Measurements from ENCODE around the gene RAPGEF5.

The RAPGEF5 gene

GRCh38 chr7:22350466-22351328 lies 6.3 kb downstream of the RAPGEF5 start:
- in situ Hi-C loops (cut with MboI; ENCODE audit: low sequenced_read_pairs) = no loop called here

GRCh38 chr7:22348379-22348778 lies 8.6 kb downstream of the RAPGEF5 start:
- in situ Hi-C loops (cut with MboI; ENCODE audit: low sequenced_read_pairs) = no loop called here

- in situ Hi-C loops (cut with MboI; ENCODE audit: low sequenced_read_pairs) = no loop called here
These were observed 10.4 kb downstream of the RAPGEF5 start for GRCh38 chr7:22346383-22347107.

GRCh38 chr7:22344655-22345054 lies 12.3 kb downstream of the RAPGEF5 start:
- in situ Hi-C loops (cut with MboI; ENCODE audit: low sequenced_read_pairs) = no loop called here

- in situ Hi-C loops (cut with MboI; ENCODE audit: low sequenced_read_pairs) = no loop called here
These were observed 13.3 kb downstream of the RAPGEF5 start for GRCh38 chr7:22343612-22344011.

- in situ Hi-C loops (cut with MboI; ENCODE audit: low sequenced_read_pairs) = no loop called here
These were observed 13.9 kb downstream of the RAPGEF5 start for GRCh38 chr7:22343071-22343470.

GRCh38 chr7:22339725-22340390 lies 17.1 kb downstream of the RAPGEF5 start:
- in situ Hi-C loops (cut with MboI; ENCODE audit: low sequenced_read_pairs) = no loop called here

- in situ Hi-C loops (cut with MboI; ENCODE audit: low sequenced_read_pairs) = no loop called here
These were observed 18.1 kb downstream of the RAPGEF5 start for GRCh38 chr7:22338877-22339276.

GRCh38 chr7:22338411-22338810 lies 18.5 kb downstream of the RAPGEF5 start:
- in situ Hi-C loops (cut with MboI; ENCODE audit: low sequenced_read_pairs) = no loop called here

- in situ Hi-C loops (cut with MboI; ENCODE audit: low sequenced_read_pairs) = no loop called here
These were observed 23.2 kb downstream of the RAPGEF5 start for GRCh38 chr7:22333680-22334141.

GRCh38 chr7:22332461-22332870 lies 24.5 kb downstream of the RAPGEF5 start:
- in situ Hi-C loops (cut with MboI; ENCODE audit: low sequenced_read_pairs) = no loop called here

- in situ Hi-C loops (cut with MboI; ENCODE audit: low sequenced_read_pairs) = no loop called here
These were observed 25.2 kb downstream of the RAPGEF5 start for GRCh38 chr7:22331704-22332103.

GRCh38 chr7:22330903-22331302 lies 26.1 kb downstream of the RAPGEF5 start:
- in situ Hi-C loops (cut with MboI; ENCODE audit: low sequenced_read_pairs) = no loop called here

GRCh38 chr7:22329816-22330524 lies 27.0 kb downstream of the RAPGEF5 start:
- in situ Hi-C loops (cut with MboI; ENCODE audit: low sequenced_read_pairs) = no loop called here

- in situ Hi-C loops (cut with MboI; ENCODE audit: low sequenced_read_pairs) = no loop called here
These were observed 30.8 kb downstream of the RAPGEF5 start for GRCh38 chr7:22326181-22326580.

- in situ Hi-C loops (cut with MboI; ENCODE audit: low sequenced_read_pairs) = no loop called here
These were observed 31.3 kb downstream of the RAPGEF5 start for GRCh38 chr7:22325671-22326070.

GRCh38 chr7:22323714-22324113 lies 33.2 kb downstream of the RAPGEF5 start:
- in situ Hi-C loops (cut with MboI; ENCODE audit: low sequenced_read_pairs) = no loop called here

GRCh38 chr7:22320416-22320815 lies 36.5 kb downstream of the RAPGEF5 start:
- in situ Hi-C loops (cut with MboI; ENCODE audit: low sequenced_read_pairs) = no loop called here

- in situ Hi-C loops (cut with MboI; ENCODE audit: low sequenced_read_pairs) = no loop called here
These were observed 37.2 kb downstream of the RAPGEF5 start for GRCh38 chr7:22319424-22320403.

- in situ Hi-C loops (cut with MboI; ENCODE audit: low sequenced_read_pairs) = no loop called here
These were observed 38.6 kb downstream of the RAPGEF5 start for GRCh38 chr7:22318376-22318775.
